HG02678 (cell line): Measurements from ENCODE around the gene CFAP97.
"Not testable (repeated sequence)": the region's sequence is repeated elsewhere in the genome, so short reads cannot be mapped to it uniquely, and the experiment has no call there.

Experiments used
- ATAC-seq: cut with Tn5 transposase; IDR thresholded peaks from one replicate; pipeline ENCODE4 v1.9.1; 2021; ENCODE audit warnings: mild to moderate bottlenecking, moderate library complexity; ENCODE audit not compliant: unreplicated experiment

CFAP97 gene

DNA sequence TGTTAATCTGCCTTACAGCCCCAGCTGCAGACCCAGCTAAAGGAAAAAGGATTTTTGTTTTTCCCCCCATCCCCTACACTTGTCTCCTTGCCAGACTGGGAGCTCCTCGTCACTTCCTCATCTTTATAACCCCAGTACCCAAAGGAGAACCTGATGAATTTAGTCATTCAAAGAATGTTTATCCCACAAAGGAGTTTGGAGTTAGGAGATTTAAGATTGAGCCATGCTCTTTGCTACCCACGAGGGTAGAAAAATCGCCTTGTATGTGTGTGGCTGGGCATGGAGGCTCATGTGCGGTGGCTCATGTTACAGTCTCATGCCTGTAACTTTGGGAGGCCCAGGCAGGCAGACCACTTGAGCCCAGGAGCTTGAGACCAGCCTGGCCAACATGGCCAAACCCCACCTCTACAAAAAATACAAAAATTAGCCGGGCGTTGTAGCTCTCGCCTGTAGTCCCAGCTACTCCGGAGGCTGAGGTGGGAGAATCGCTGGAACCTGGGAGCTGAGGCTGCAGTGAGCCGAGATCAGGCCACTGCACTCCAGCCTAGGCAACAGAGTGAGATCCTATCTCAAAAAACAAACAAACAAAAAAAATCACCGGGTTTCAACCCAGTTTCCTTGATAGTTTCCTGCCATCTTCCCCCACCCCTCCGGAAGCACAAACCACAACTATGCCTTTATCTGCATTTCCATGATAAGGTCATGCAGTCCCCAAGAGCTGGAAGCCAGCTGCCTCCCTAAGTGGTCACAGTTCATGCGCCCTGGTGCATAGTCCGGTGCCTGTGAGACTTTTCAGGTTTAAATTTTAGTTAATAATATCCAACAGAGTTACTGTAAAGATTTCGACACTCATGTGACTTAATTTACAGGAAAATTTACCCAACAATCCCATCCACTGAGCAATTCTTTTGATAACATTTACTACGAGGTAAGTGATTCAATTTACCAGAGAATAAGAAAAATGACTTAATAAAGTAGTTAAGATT is 1.5 kb downstream of the CFAP97 start:
- ATAC-seq, result no peak

DNA sequence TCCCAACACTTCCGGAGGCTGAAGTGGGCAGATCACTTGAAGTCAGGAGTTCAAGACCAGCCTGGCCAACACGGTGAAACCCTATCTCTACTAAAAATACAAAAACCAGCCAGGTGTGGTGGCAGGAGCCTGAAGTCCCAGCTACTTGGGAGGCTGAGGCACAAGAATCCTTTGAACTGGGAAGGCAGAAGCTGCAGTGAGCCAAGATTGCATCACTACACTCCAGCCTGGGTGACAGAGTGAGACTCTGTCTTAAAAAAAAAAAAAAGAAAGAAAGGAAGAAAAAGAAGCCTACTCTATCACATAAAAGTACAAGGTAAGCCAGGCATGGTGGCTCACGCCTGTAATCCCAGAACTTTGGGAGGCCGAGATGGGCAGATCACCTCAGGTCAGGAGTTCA is 5.6 kb downstream of the CFAP97 start:
- not testable (repeated sequence) for ATAC-seq

DNA sequence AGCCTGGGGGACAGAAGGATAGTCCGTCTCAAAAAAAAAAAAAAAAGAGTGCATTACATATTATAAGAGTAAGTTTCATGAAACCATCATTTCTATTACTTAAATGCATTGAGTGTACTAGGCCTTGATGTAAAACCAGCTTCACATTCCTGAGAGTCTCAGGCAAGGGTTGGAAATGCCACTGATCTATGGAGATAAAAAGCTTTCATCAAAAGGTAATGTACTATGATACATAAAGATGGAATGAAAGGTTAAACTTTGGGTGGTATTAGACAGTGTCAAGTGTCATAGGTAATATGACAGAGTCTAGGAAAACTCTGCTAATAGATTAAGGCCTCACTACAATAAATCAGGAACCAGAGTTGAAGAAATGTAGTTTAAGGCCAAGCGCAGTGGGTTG is 7.4 kb downstream of the CFAP97 start:
- ATAC-seq, result no peak

DNA sequence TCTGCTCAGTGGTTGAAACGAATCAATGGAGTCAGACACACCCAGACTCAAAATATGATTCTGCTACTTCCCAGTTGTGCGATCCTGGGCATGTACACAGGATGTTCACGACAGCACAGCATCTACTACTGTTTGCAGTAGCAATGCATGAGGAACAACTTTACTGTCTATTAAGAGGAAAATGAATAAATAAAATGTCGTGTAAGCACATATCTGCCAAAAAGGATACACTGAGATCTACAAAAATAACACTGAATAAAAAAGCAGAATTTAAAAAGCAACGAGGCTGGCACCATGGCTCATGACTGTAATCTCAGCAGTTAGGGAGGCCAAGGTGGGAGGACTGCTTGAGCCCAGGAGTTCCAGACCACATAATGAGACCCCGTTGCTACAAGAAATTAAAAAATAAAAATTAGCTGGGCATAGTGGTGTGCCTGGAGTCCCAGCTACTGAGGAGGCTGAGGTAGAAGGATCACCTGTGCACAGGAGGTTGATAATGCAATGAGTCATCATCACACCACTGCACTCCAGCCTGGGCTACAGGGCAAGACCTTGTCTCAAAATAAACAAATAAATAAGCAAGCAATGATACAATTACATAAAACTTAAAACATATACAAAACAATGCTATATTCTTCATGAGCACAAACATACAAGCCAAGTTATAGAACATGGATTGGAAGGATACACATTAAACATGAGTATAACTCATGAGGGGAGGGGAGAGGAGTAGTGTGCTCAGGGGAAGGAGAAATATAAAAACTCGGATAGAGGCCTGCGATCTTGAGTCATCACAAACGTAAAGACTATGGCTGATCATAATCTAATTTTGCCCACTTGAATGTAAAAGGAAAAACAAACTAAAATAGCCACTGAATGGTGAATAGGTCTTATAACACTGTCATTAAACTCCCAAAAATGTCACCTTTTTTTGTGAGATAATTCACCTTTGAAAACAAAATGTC is 8.6 kb downstream of the CFAP97 start:
- no peak for ATAC-seq

- ATAC-seq, result peak; percentile 88
Observed at GRCh38 chr4:185192059-185192458, 11.7 kb downstream of the CFAP97 start.

GRCh38 chr4:185190306-185190856 is 13.4 kb downstream of the CFAP97 start:
- ATAC-seq, result no peak

DNA sequence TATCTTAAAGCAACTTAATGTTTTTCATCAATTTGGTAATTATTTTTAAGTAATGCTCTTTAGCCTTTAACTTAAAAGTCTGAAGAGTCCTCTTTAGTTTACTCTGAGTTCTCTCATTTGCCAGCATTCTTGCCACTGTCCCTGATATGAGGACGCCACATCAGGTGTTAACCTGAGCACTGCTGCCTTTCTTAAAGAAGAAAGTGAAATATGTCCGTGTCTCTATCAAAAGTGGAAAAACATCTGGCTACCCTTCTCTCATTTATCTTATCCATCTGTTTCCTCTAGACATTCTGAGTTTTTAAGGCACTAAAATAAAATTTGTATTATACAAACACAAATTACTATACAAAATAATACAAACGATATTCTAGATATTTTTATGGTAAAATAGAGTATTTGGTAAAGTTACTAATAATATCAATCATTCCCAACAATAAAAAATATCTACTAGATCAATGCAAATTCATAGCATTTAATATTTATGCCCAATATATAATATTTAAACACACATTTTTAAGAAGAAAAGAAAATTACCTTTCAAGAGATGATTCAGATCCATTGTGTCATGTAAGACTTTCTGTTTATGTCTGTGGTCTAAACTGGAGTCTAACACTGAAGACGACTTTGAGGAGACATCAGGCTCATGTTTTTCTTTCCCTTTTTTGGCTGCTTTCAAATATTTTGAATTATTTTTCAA is 14.0 kb downstream of the CFAP97 start:
- ATAC-seq, result no peak

GRCh38 chr4:185186769-185187168 is 17.0 kb downstream of the CFAP97 start:
- no peak for ATAC-seq

DNA sequence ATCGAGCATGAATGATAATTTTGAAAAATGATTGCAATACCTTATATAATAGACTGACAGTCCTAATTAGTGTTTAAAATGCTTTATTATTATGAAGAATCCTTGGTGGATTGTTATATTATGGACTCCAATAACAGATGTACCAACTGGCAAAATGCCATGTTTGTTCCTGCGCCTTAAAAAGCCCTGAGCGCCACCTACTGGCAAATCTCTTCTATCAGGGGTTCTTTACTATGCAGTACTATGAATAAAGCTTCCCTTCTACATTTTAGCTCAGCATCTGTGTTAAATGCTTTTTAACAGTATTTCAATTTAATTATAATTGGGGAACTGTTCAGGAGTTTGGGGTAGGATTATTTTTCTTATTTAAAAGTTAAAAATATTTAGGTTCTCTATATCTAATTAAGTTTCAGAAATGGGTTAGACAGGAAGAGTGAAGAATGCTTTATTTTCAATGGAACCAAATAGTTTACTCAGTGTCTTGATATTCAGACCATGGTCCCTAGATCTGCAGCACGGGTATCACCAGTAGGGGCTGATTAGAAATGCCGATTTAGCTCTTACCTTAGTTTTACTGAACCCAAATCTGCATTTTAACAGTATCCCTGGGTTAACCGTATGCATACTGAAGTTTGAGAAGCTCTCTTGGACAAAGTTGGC is 20.0 kb downstream of the CFAP97 start:
- ATAC-seq, result no peak

DNA sequence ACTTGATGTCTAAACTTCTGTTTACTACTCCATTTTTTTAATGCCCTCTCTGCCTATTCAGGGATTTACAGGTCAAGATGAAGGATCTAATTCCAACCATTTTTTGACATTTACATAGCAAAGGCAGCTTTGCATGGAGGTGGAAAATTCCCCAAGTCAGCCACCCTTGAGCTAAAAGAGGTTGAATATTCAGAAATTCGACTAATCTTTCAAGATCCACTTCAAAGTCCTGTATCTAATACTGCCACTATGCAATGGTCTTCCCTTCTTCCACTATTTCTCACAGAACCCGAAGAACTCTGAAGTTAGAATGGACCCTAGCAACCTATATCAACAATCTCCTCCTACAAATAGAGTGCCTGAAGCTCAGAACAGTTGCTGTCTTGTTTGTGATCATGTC is 21.6 kb downstream of the CFAP97 start:
- ATAC-seq, result no peak

- no peak for ATAC-seq
Observed at GRCh38 chr4:185179488-185179887, 24.3 kb downstream of the CFAP97 start.

GRCh38 chr4:185171373-185172071 is 32.3 kb downstream of the CFAP97 start:
- peak; percentile 85 for ATAC-seq

DNA sequence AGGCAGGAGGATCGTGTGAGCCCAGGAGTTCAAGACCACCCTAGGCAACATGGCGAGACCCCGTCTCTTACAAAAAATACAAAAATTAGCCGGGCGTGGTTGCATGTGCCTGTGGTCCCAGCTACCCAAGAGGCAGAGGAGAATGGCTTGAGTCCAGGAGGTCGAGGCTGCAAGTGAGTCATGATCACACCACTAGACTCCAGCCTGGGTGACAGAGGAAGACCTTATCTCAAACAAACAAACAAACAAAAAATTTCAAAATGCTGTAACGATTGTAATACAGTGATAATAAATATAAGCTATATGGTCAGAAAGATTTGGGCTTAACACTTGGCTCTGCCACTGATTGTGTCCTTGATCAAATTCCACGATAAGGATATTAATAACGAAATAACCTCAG is 36.6 kb downstream of the CFAP97 start:
- no peak for ATAC-seq

- ATAC-seq, result peak; percentile 97
Observed at GRCh38 chr4:185165605-185166063, 38.2 kb downstream of the CFAP97 start.

GRCh38 chr4:185151296-185151695 is 52.5 kb downstream of the CFAP97 start:
- ATAC-seq, result no peak

DNA sequence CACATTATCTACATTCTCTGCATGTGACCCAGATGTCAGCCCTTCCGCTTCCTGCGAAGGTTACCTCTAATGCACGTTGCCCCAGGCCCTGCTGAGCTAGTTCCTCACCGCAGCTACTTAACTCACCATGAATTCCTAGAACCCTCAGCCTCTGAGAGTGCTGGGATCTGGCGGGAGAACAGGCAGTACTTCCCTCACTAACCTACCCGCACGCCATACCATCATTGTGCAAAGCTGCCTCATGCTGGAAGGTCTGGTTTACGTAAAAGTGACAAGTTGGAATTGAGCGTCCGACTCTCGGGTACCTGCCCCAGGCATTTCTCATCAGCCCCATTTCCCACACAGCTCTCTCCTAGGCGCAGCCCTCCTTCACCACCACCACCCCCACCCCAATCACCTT is 54.4 kb downstream of the CFAP97 start:
- ATAC-seq, result no peak

- ATAC-seq, result no peak
Observed at GRCh38 chr4:185145572-185145971, 58.2 kb downstream of the CFAP97 start.

- no peak for ATAC-seq
Observed at GRCh38 chr4:185144601-185145240, 59.1 kb downstream of the CFAP97 start.

GRCh38 chr4:185143601-185143969 is 60.2 kb downstream of the CFAP97 start:
- peak; percentile 28 for ATAC-seq
